HepG2 (cell line): ENCODE data around the gene MOG. TPM values are rescaled to one million over a fixed set of nuclear protein-coding genes. Genes with fewer than 3 reads are reported as not detected.

Experiments used
- ARHGAP35 ChIP-seq: sonication (generic); formaldehyde crosslinking; IDR thresholded peaks from 2 replicates; pipeline ENCODE4 v1.9.0; 2022; ENCODE audit warnings: mild to moderate bottlenecking, inconsistent platforms, moderate library complexity, missing genetic modification reagents, borderline replicate concordance
- FOXJ3 ChIP-seq: sonication (generic); formaldehyde crosslinking; IDR thresholded peaks from 2 replicates; pipeline ENCODE4 v1.4.0; 2020; ENCODE audit warnings: missing genetic modification reagents, mild to moderate bottlenecking, borderline replicate concordance
- NFE2 ChIP-seq: sonication (generic); formaldehyde crosslinking; IDR thresholded peaks from 2 replicates; pipeline ENCODE4 v1.4.0; 2020; ENCODE audit warnings: missing genetic modification reagents
- PREB ChIP-seq: sonication (generic); formaldehyde crosslinking; IDR thresholded peaks from 2 replicates; pipeline ENCODE4 v1.4.0; 2020; ENCODE audit warnings: missing genetic modification reagents
- SALL2 ChIP-seq: sonication (generic); formaldehyde crosslinking; IDR thresholded peaks from 2 replicates; pipeline ENCODE4 v1.8.1; 2023; ENCODE audit warnings: mild to moderate bottlenecking, missing genetic modification reagents, inconsistent platforms
- SAP130 ChIP-seq: IDR thresholded peaks from 2 replicates; pipeline ENCODE4 v1.6.1; 2016; ENCODE audit warnings: low read depth
- SOX5 ChIP-seq: IDR thresholded peaks from 2 replicates; pipeline ENCODE4 v1.6.1; 2016; ENCODE audit warnings: borderline replicate concordance
- SP1 ChIP-seq, 2 experiments: fragments of 450-650 bp in 1 of 2; sonication (generic) in 1 of 2; formaldehyde crosslinking in 1 of 2; IDR thresholded peaks; 2 replicates each; pipeline versions ENCODE4 v1.4.0 to v1.6.1; 2016 to 2020; ENCODE audit warnings: missing genetic modification reagents in 1 of 2
- SRY ChIP-seq: sonication (generic); formaldehyde crosslinking; IDR thresholded peaks from 2 replicates; pipeline ENCODE4 v1.8.0; 2022; ENCODE audit warnings: mild to moderate bottlenecking, missing genetic modification reagents
- ZBTB1 ChIP-seq: sonication (generic); formaldehyde crosslinking; IDR thresholded peaks from 2 replicates; pipeline ENCODE4 v1.4.0; 2020; ENCODE audit warnings: missing genetic modification reagents, borderline replicate concordance
- ZEB1 ChIP-seq: IDR thresholded peaks from 2 replicates; pipeline ENCODE4 v1.6.1; 2012; ENCODE audit warnings: mild to moderate bottlenecking, low read depth, inconsistent platforms; ENCODE audit not compliant: insufficient replicate concordance
- ZNF143 ChIP-seq: sonication (generic); formaldehyde crosslinking; IDR thresholded peaks from 2 replicates; pipeline ENCODE4 v1.4.0; 2020; ENCODE audit warnings: missing genetic modification reagents
- ZNF274 ChIP-seq: sonication (generic); formaldehyde crosslinking; IDR thresholded peaks from 2 replicates; pipeline ENCODE4 v1.5.1; 2020; ENCODE audit warnings: mild to moderate bottlenecking, missing genetic modification reagents
- ZNF569 ChIP-seq: sonication (generic); formaldehyde crosslinking; IDR thresholded peaks from 2 replicates; pipeline ENCODE4 v1.5.0; 2020; ENCODE audit warnings: mild to moderate bottlenecking, missing genetic modification reagents, moderate library complexity, borderline replicate concordance
- ZNF773 ChIP-seq: sonication (generic); formaldehyde crosslinking; IDR thresholded peaks from 2 replicates; pipeline ENCODE4 v1.4.0; 2020; ENCODE audit warnings: missing genetic modification reagents, borderline replicate concordance
- ZNF780A ChIP-seq: sonication (generic); formaldehyde crosslinking; IDR thresholded peaks from 2 replicates; pipeline ENCODE4 v1.8.0; 2022; ENCODE audit warnings: mild to moderate bottlenecking, missing genetic modification reagents, moderate library complexity
- polyA plus RNA-seq, 8 experiments: library from polyadenylated mRNA; depleted of rRNA in 3 of 8; stranded (reverse) in 7 of 8; unstranded in 1 of 8; fragments of >200 nt; fragmentation: Illumina TruSeq in 4 of 8; extraction: Trizol in 4 of 8; gene quantifications; 2 replicates each; pipeline versions ENCODE4 v1.2.1 to v1.2.3, GENCODE V29; 2011 to 2016; ENCODE audit warnings: low read depth in 4 of 8, missing spikeins in 1 of 8, mixed read lengths in 1 of 8; ENCODE audit not compliant: insufficient read depth in 1 of 8
- total RNA-seq, 5 experiments: library from RNA; depleted of rRNA; stranded (reverse); fragments of >200 nt; fragmentation: Illumina TruSeq; extraction: Trizol; gene quantifications; 2 replicates each; pipeline ENCODE4 v1.2.3, GENCODE V29; 2016; ENCODE audit warnings: low read depth in 1 of 5
- TF ChIP-seq, protein P1 (sequence below): sonication (generic); formaldehyde crosslinking; conservative IDR thresholded peaks from 2 replicates; pipeline ENCODE4 v1.4.0; 2020; ENCODE audit warnings: missing genetic modification reagents
- TF ChIP-seq, protein P2 (sequence below): IDR thresholded peaks from 2 replicates; pipeline ENCODE4 v1.6.1; 2016; ENCODE audit warnings: low read depth, control low read depth
- TF ChIP-seq, protein P3 (sequence below): IDR thresholded peaks from 2 replicates; pipeline ENCODE4 v1.4.0; 2020; ENCODE audit warnings: mild to moderate bottlenecking, missing genetic modification reagents

The MOG gene
- total and polyA plus RNA-seq, 2 of the 13 experiments (the other 11 are each of a cell fraction or from before 2014, with no cell fraction given): not detected

DNA sequence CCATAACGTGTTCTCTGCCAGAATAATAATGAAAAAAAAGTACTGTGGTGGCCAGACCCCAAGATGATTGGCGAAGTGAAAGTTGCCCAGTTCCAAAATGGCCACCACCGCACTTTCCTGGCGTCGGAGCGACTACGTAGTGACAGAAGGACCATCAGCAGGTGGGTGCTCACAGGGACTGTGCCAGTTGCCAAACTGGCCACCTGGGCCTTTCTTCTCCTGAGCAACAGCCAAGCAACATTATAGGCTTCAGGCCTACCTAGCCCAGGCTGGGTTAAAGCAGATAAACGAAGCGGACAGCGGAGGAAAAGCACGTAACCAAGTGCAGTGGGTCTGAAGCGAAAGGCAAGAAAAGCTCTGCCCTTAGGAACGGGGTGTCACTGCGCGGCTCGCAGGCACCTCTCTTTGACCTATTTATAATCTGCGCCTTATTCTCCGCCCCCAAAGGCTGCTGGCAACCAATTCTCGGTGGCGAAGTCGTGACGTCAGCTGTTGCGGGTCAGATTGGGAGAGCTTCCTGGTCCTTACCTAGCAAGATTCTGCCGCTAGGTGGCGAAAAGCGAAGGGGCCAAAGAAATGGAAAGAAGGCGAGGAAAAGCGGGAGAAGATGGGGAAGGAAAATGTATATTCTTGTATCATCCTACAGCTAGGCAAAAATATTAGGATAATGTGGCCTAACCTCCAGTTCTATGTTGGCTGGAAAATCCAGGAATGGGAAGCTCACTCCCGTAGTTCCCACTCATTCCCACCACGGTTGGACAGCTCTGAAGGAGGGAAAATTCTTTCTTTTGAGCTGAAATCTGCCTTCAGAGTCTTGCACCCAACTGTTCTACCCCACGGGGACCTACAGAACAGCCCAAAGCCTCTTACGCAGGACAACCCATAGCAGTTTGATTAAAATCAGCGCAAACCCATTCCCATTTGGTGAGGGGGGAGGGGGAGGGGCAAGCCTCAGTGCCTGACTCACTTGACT, 6.9 kb upstream of the MOG start (continued):
- TF ChIP-seq SP1 (IDR thresholded peaks at IDR 0.05): no peak
- TF ChIP-seq SP1 (CRISPR knock-in tag; IDR thresholded peaks at IDR 0.05): no peak
- TF ChIP-seq SALL2 (CRISPR knock-in tag): no peak; the same call in 1 of the 2 replicates
- no peak for TF ChIP-seq NFE2 (CRISPR knock-in tag)
- no peak for TF ChIP-seq SRY (CRISPR knock-in tag)
- TF ChIP-seq ZNF569 (CRISPR knock-in tag): no peak
- TF ChIP-seq SOX5: no peak
- no peak for TF ChIP-seq ZEB1
- no peak for TF ChIP-seq ZBTB1 (CRISPR knock-in tag)
- TF ChIP-seq ZNF780A (CRISPR knock-in tag): no peak
- TF ChIP-seq ZNF773 (CRISPR knock-in tag): no peak
- no peak for TF ChIP-seq PREB (CRISPR knock-in tag)
- no peak for TF ChIP-seq ARHGAP35 (CRISPR knock-in tag)
- TF ChIP-seq, protein P1, sequence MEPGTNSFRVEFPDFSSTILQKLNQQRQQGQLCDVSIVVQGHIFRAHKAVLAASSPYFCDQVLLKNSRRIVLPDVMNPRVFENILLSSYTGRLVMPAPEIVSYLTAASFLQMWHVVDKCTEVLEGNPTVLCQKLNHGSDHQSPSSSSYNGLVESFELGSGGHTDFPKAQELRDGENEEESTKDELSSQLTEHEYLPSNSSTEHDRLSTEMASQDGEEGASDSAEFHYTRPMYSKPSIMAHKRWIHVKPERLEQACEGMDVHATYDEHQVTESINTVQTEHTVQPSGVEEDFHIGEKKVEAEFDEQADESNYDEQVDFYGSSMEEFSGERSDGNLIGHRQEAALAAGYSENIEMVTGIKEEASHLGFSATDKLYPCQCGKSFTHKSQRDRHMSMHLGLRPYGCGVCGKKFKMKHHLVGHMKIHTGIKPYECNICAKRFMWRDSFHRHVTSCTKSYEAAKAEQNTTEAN (CRISPR knock-in tag): peak; percentile 49; the same call in 1 of the 2 replicates
- TF ChIP-seq SAP130 (CRISPR knock-in tag): peak; percentile 62; the same call in 1 of the 2 replicates
- TF ChIP-seq ZNF274 (CRISPR knock-in tag): no peak
- TF ChIP-seq, protein P2, sequence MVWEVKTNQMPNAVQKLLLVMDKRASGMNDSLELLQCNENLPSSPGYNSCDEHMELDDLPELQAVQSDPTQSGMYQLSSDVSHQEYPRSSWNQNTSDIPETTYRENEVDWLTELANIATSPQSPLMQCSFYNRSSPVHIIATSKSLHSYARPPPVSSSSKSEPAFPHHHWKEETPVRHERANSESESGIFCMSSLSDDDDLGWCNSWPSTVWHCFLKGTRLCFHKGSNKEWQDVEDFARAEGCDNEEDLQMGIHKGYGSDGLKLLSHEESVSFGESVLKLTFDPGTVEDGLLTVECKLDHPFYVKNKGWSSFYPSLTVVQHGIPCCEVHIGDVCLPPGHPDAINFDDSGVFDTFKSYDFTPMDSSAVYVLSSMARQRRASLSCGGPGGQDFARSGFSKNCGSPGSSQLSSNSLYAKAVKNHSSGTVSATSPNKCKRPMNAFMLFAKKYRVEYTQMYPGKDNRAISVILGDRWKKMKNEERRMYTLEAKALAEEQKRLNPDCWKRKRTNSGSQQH: no peak
- TF ChIP-seq, protein P3, sequence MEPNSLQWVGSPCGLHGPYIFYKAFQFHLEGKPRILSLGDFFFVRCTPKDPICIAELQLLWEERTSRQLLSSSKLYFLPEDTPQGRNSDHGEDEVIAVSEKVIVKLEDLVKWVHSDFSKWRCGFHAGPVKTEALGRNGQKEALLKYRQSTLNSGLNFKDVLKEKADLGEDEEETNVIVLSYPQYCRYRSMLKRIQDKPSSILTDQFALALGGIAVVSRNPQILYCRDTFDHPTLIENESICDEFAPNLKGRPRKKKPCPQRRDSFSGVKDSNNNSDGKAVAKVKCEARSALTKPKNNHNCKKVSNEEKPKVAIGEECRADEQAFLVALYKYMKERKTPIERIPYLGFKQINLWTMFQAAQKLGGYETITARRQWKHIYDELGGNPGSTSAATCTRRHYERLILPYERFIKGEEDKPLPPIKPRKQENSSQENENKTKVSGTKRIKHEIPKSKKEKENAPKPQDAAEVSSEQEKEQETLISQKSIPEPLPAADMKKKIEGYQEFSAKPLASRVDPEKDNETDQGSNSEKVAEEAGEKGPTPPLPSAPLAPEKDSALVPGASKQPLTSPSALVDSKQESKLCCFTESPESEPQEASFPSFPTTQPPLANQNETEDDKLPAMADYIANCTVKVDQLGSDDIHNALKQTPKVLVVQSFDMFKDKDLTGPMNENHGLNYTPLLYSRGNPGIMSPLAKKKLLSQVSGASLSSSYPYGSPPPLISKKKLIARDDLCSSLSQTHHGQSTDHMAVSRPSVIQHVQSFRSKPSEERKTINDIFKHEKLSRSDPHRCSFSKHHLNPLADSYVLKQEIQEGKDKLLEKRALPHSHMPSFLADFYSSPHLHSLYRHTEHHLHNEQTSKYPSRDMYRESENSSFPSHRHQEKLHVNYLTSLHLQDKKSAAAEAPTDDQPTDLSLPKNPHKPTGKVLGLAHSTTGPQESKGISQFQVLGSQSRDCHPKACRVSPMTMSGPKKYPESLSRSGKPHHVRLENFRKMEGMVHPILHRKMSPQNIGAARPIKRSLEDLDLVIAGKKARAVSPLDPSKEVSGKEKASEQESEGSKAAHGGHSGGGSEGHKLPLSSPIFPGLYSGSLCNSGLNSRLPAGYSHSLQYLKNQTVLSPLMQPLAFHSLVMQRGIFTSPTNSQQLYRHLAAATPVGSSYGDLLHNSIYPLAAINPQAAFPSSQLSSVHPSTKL: no peak; the same call in 1 of the 2 replicates
- TF ChIP-seq ZNF143: no peak
- TF ChIP-seq FOXJ3 (CRISPR knock-in tag): peak; percentile 56; the same call in 1 of the 2 replicates
